Measurements from ENCODE around the gene SFMBT2. TPM values are rescaled to one million over a fixed set of nuclear protein-coding genes. Genes with fewer than 3 reads are reported as not detected.

SFMBT2 gene
- 18.7 and 19.2 TPM in 2 replicates for total RNA-seq

- CTCF ChIA-PET, result interaction anchor here (0.7 to 3.3 kb wide), 9 partner anchors 10 to 568 kb away, joined by 3 to 18 read pairs (median 6); no protein-coding TSS in a partner anchor
- Mint-ChIP-seq H3K27ac (peak within 1 kb of the TSS; percentile 71), H3K4me1 (peaks cover 36% of the 10 kb centered on the region), H3K4me3 (peak within 1 kb of the TSS; percentile 95), H3K27me3 (peaks cover 5% of the 10 kb centered on the region), H3K36me3 (ENCODE audit: low read depth) (peaks cover 13% of the 10 kb centered on the region), H3K9me3 (no peaks in the 10 kb centered on the region)
- POLR2A ChIA-PET, result interaction anchor here (0.6 to 1.9 kb wide), 12 partner anchors 10 to 487 kb away, joined by 3 to 8 read pairs (median 4); no protein-coding TSS in a partner anchor
- DNase-seq (peak; percentile 52), ATAC-seq (ENCODE audit: low read depth) (peak; percentile 59)
- intact Hi-C loops (cut with micrococcal nuclease), result loop anchor here (1.0 to 10.0 kb wide), 9 partner anchors 61 to 1266 kb away; partner anchors contain the start of genes ATP5F1C, GATA3 and KIN
- TF ChIP-seq CTCF (IDR thresholded peaks at IDR 0.05), result no peak
Observed at GRCh38 chr10:7410862-7411670, at the start of gene SFMBT2. SFMBT2 (minus strand) TSS chr10:7411034; CDS start chr10:7381898, 29,136 bp downstream.

- CTCF ChIA-PET, result interaction anchor here (1.6 kb wide), 1 partner anchor 65 kb away, joined by 3 read pairs; no protein-coding TSS in a partner anchor
Observed at GRCh38 chr10:7460006-7460405, 49.2 kb upstream of the SFMBT2 start.

GRCh38 chr10:7458556-7458955 lies 47.7 kb upstream of the SFMBT2 start:
- Mint-ChIP-seq H3K4me3 (no peak overlapping the region), H3K36me3 (ENCODE audit: low read depth) (no peaks in the 10 kb centered on the region), H3K27ac (no peak overlapping the region), H3K27me3 (no peaks in the 10 kb centered on the region), H3K9me3 (no peaks in the 10 kb centered on the region), H3K4me1 (peaks cover 19% of the 10 kb centered on the region)
- DNase-seq (no peak), ATAC-seq (ENCODE audit: low read depth) (no peak)
- TF ChIP-seq CTCF (IDR thresholded peaks at IDR 0.05), result no peak
- ChIA-PET POLR2A (no interaction called here), CTCF (interaction anchor here (1.6 kb wide), 1 partner anchor 67 kb away, joined by 3 read pairs; no protein-coding TSS in a partner anchor)
- intact Hi-C loops (cut with micrococcal nuclease), result no loop called here

More at GRCh38 chr10:7460006-7460405, 49.2 kb upstream of the SFMBT2 start:
- H3K9me3 Mint-ChIP-seq, result peaks cover 2% of the 10 kb centered on the region
- peaks cover 19% of the 10 kb centered on the region for H3K4me1 Mint-ChIP-seq
- TF ChIP-seq CTCF (IDR thresholded peaks at IDR 0.05), result no peak
- no peaks in the 10 kb centered on the region for H3K36me3 Mint-ChIP-seq (ENCODE audit: low read depth)
- POLR2A ChIA-PET, result no interaction called here
- H3K4me3 Mint-ChIP-seq, result no peak overlapping the region
- DNase-seq, result no peak
- intact Hi-C loops (cut with micrococcal nuclease), result no loop called here
- no peak overlapping the region for H3K27ac Mint-ChIP-seq
- no peak for ATAC-seq (ENCODE audit: low read depth)
- H3K27me3 Mint-ChIP-seq, result no peaks in the 10 kb centered on the region

- intact Hi-C loops (cut with micrococcal nuclease), result no loop called here
- Mint-ChIP-seq H3K36me3 (ENCODE audit: low read depth) (no peaks in the 10 kb centered on the region), H3K27me3 (no peaks in the 10 kb centered on the region), H3K4me3 (no peak overlapping the region), H3K9me3 (no peaks in the 10 kb centered on the region), H3K27ac (no peak overlapping the region), H3K4me1 (peaks cover 17% of the 10 kb centered on the region)
- DNase-seq (no peak), ATAC-seq (ENCODE audit: low read depth) (no peak)
- POLR2A ChIA-PET, result no interaction called here
- no peak for TF ChIP-seq CTCF (IDR thresholded peaks at IDR 0.05)
- CTCF ChIA-PET, result no interaction called here
Observed at GRCh38 chr10:7457478-7458316, 46.9 kb upstream of the SFMBT2 start.

All from activated B cell treated with CpG ODN at 0.5 μM for 24 hours (primary cell).